GM18502 (cell line): ENCODE measurements around the gene ERC2.

Source experiments
- ATAC-seq: cut with Tn5 transposase; IDR thresholded peaks from one replicate; pipeline ENCODE4 v1.9.1; 2021; ENCODE audit warnings: mild to moderate bottlenecking; ENCODE audit not compliant: unreplicated experiment, poor library complexity

ERC2 gene

GRCh38 chr3:55904716-55905115 is 563.6 kb downstream of the ERC2 start:
- no peak for ATAC-seq

DNA sequence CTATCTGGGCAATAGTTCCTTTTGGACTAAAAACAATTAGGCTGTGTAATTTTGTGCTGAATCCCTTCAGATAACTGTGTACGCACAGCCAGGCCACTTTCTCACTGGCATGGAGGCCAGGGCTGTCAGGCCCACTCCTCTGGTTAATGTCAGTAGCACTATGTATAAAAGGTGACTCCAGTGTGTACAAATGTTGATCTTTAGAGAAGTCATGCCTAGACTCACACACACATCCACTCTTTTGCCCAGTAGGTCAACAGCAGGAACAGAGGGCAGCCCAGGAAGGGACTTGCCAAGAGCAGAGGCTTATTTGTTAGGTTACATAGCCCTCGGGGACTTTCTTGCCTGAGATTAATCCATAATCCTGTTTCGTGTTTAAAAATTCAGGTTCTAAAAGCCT is 564.6 kb downstream of the ERC2 start:
- ATAC-seq, result no peak

DNA sequence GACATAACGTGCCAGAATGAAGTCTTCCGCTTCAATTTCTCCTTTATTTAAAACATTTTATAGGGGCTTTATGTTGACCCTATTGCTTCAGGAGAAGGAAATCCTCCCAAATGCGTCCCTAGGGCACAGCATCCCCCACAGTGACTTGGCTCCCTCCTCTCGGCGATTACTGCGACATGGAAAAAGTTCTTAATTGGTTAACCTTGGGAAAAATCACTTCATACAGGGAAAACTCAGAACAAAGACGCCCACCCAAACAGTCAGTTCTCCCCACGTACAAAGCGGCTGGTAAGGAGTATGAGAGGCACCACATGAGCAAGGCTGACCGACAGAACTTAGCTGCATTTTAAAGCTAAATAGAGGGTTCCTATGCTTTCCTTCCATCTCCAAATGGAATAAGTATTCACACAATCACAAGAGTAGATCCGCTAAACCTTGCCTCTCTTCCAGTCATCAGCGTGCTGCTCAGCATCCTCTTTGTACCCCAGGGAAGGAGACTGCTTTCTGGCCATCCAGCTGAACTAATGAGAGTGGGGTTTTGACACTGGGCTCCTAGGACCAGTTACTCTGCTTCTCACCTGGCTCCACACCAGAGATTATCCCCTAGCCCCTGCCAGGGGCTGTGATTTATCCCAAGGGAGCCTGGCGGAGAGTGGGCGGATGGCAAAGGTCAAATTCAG is 565.9 kb downstream of the ERC2 start:
- no peak for ATAC-seq

GRCh38 chr3:55899887-55900286 is 568.4 kb downstream of the ERC2 start:
- ATAC-seq, result no peak

- ATAC-seq, result no peak
Observed at GRCh38 chr3:55897573-55898224, 570.6 kb downstream of the ERC2 start.

- ATAC-seq, result no peak
Observed at GRCh38 chr3:55895897-55896566, 572.2 kb downstream of the ERC2 start.

DNA sequence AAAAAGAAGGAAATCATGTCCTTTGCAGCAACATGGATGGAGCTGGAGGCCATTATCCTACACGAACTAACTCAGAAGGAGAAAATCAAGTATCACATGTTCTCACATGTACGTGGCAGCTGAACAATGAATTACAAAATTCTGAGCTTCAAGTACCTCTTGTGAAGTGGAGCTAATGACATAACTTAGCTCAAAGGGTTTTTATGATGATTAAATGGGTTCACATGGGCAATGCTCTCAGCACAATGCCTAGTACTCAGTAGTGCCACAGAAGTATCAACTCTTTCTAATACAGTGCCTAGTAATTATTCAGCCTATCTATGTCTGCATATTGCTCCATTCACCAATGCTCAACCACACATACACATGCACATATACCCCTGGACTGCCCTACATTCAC is 573.7 kb downstream of the ERC2 start:
- no peak for ATAC-seq

- ATAC-seq, result no peak
Observed at GRCh38 chr3:55893045-55893664, 575.1 kb downstream of the ERC2 start.

DNA sequence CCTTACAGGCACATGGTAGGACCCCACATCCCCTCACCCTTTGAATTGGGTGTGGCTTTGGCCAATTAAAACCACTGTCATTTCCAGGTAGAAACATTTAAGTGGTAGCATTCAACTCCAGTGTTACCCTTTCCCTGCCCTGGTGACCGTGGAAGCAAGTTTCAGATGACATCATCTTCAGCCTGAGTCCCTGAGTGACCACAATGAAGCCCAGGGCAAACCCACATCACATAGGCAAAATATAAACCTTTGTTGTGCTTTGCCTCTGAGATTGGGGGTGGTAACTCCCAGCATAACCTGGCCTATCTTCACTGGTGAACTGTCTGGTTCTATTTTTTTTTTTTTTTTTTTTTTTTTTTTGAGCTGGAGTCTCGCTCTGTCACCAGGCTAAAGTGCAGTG is 577.2 kb downstream of the ERC2 start:
- no peak for ATAC-seq

GRCh38 chr3:55888282-55888885 is 579.9 kb downstream of the ERC2 start:
- no peak for ATAC-seq

DNA sequence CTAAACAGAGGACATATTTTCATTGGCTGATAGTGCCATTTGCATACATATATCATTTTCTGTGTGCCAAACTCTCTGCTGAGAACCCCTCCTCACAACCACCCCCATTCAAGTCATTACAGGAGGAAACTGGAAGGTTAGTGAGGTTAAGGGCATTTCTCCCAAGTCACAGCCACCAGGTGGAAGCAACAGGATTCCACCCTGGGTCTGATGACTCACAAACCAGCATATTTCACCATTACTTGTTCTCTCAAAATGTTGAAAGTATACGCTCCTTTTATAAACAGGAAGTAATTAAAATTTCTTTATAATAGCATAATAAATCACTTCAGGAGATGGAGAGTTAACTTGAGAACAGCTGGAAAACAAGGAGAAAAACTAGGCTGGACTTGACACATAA is 582.5 kb downstream of the ERC2 start:
- no peak for ATAC-seq

DNA sequence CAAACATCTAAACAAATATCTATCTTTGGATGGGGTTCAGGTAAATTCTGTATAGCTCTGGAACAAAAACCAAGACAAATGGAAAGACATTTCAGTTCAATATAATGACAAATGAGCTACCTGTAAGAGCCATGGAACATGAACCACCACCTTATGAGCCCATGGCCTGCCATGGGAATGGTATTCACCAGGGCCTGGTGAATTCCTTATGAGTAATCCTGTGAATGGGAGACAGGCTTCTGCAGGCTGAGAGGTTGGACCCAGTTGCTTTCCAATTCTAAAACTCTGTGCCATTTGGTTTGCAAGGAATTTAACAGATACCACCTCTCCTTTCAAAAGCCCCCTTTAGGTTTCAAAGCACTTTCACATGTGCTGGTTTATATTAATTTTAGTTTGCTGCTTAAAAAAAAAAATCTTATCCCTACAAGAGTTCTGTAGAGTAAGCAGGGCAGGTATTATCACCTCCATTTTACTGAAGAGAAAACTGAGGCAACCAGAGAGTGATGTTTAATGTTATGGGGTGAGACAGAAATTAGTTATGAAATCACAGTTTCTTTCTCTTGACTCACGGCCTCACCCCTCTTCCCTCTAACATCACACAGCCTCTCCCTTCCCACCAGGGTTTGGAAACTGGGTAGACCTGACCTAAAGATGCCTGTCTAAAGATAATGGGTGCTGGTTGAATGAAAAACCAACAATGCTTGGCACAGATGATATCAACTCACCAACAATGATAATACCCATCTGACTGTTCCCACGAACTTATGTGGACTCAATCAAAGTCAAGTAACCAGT is 583.6 kb downstream of the ERC2 start:
- ATAC-seq, result no peak

GRCh38 chr3:55884066-55884465 is 584.2 kb downstream of the ERC2 start:
- ATAC-seq, result no peak

DNA sequence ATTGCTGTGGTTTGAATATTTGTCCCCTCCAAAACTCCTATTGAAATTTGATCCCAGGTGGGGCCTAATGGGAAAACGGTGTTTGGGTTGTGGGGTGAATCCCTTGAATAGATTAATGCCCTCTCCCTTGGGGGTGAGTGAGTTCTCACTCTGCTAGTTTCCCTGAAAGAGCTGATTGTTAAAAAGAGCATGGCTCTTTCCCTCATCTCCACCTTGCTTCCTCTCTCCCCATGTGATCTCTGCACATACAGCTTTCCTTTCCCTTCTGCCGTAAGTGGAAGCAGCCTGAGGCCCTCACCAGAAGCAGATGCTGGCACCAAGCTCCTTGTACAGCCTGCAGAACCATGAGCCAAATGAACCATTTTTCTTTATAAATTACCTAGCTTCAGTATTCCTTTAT is 586.3 kb downstream of the ERC2 start:
- ATAC-seq, result no peak

DNA sequence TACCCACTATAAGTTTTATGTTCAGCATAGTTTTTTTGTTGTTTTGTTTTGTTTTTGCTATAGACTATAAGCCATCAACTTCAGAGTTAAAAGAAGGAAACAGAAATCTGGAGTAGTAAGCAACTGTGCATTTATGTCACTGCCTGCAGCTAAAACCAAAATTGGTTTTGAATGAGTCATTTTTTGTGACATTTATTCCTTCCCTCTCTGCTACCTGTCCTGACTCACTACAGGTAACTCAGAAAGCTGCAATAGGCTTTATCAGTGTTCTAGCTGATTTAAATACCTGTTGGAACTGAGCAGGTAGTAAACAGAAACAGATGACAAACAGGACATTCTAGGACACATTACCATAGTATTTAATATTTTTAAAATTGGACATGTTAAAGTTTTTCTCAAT is 587.9 kb downstream of the ERC2 start:
- no peak for ATAC-seq

GRCh38 chr3:55879901-55880331 is 588.4 kb downstream of the ERC2 start:
- no peak for ATAC-seq

- ATAC-seq, result no peak
Observed at GRCh38 chr3:55877703-55878102, 590.6 kb downstream of the ERC2 start.

GRCh38 chr3:55876560-55876959 is 591.7 kb downstream of the ERC2 start:
- no peak for ATAC-seq

- no peak for ATAC-seq
Observed at GRCh38 chr3:55875113-55875512, 593.2 kb downstream of the ERC2 start.
